A549 (cell line): Measurements from ENCODE around the gene GJA3. TPM values are rescaled to one million over a fixed set of nuclear protein-coding genes. Genes with fewer than 3 reads are reported as not detected.

Experiments
- ATAC-seq, 2 experiments: fragments of 200-7000 bp in 1 of 2; fragments of >200 bp in 1 of 2; cut with Nextera tagmentation in 1 of 2; cut with Tn5 transposase in 1 of 2; 3 replicates each; pipeline versions ENCODE4 v1.8.0 to v1.9.1; 2018 to 2020; ENCODE audit warnings: mild to moderate bottlenecking in 1 of 2, moderate library complexity in 1 of 2
- CTCF ChIA-PET: fragments of 300-600 bp; sonication (Branson Sonifier 250); formaldehyde crosslinking; extraction: SDS; loops from one replicate; lab custom pipeline; 2021; ENCODE audit warnings: antibody characterized with exemption, inconsistent platforms; lab: Yijun Ruan, JAX
- POLR2A ChIA-PET: fragments of 350-600 bp; formaldehyde crosslinking; extraction: SDS; loops from one replicate; lab custom pipeline; 2021; ENCODE audit warnings: antibody characterized with exemption, inconsistent platforms; lab: Yijun Ruan, JAX
- DNase-seq, 2 experiments: peaks; one replicate each; pipeline versions ENCODE4 v3.0.0 to v3.0.0-alpha.2; 2011 to 2016; ENCODE audit warnings: low read depth in 1 of 2, low spot score in 1 of 2
- FAIRE-seq: peaks from 2 replicates; lab custom pipeline; 2011; peaks lifted over from hg19 to GRCh38; lab: Jason Lieb, UNC
- H3K27ac ChIP-seq, 2 experiments: fragments of >200 bp; sonication (Bioruptor Twin); formaldehyde crosslinking; 3 replicates each; pipeline ENCODE4 v1.5.1; 2016 to 2017
- H3K4me1 ChIP-seq: fragments of >200 bp; sonication (Bioruptor Twin); formaldehyde crosslinking; 3 replicates; pipeline ENCODE4 v1.6.1; 2016
- H3K4me2 ChIP-seq: fragments of >200 bp; sonication (Bioruptor Twin); formaldehyde crosslinking; 3 replicates; pipeline ENCODE4 v1.6.1; 2016
- H3K4me3 ChIP-seq: fragments of >200 bp; sonication (Bioruptor Twin); formaldehyde crosslinking; 3 replicates; pipeline ENCODE4 v1.5.1; 2016
- H3K9me3 ChIP-seq: fragments of >200 bp; sonication (Bioruptor Twin); formaldehyde crosslinking; 3 replicates; pipeline ENCODE4 v1.6.1; 2016
- CEBPB ChIP-seq, 2 experiments: fragments of >200 bp in 1 of 2; sonication (Bioruptor Twin) in 1 of 2; formaldehyde crosslinking in 1 of 2; IDR thresholded peaks; 2 replicates each; pipeline ENCODE4 v1.6.1; 2012 to 2016
- EHF ChIP-seq: fragments of 250-450 bp; sonication (Bioruptor Pico); IDR thresholded peaks from 2 replicates; pipeline ENCODE4 v1.5.0; 2020; ENCODE audit warnings: mild to moderate bottlenecking
- EP300 ChIP-seq, 2 experiments: fragments of >200 bp; sonication (Bioruptor Twin); formaldehyde crosslinking; IDR thresholded peaks; 2 replicates in 1 of 2; 3 replicates in 1 of 2; pipeline ENCODE4 v1.6.1; 2016 to 2017
- ESRRA ChIP-seq: fragments of 150-350 bp; IDR thresholded peaks from 2 replicates; pipeline ENCODE4 v1.6.1; 2014; ENCODE audit warnings: mild to moderate bottlenecking, low read length, borderline replicate concordance
- GATA3 ChIP-seq: IDR thresholded peaks from 2 replicates; pipeline ENCODE4 v1.6.1; 2012; ENCODE audit warnings: borderline replicate concordance
- MAFK ChIP-seq: fragments of 450-650 bp; IDR thresholded peaks from 2 replicates; pipeline ENCODE4 v1.6.1; 2014; ENCODE audit not compliant: partially characterized antibody
- RNF2 ChIP-seq: fragments of 200-600 bp; sonication (generic); IDR thresholded peaks from 2 replicates; pipeline ENCODE4 v1.6.1; 2016; ENCODE audit warnings: low read depth, mild to moderate bottlenecking, antibody characterized with exemption, moderate library complexity, borderline replicate concordance
- SMC3 ChIP-seq: fragments of >200 bp; sonication (Bioruptor Twin); formaldehyde crosslinking; IDR thresholded peaks from 3 replicates; pipeline ENCODE4 v1.6.1; 2018; ENCODE audit warnings: inconsistent platforms
- ZC3H11A ChIP-seq: fragments of 450-650 bp; IDR thresholded peaks from 2 replicates; pipeline ENCODE4 v1.6.1; 2014; ENCODE audit warnings: antibody characterized with exemption, mild to moderate bottlenecking
- ZFP36 ChIP-seq: fragments of 450-650 bp; IDR thresholded peaks from 2 replicates; pipeline ENCODE4 v1.6.1; 2014; ENCODE audit warnings: borderline replicate concordance; ENCODE audit not compliant: partially characterized antibody
- ZSCAN20 ChIP-seq: fragments of 250-450 bp; sonication (Bioruptor Pico); IDR thresholded peaks from 2 replicates; pipeline ENCODE4 v1.8.0; 2022; ENCODE audit warnings: mild to moderate bottlenecking, moderate library complexity
- whole genome bisulfite sequencing: methylation state at CpG from one replicate; pipeline ENCODE4 v1.1.6; 2017; ENCODE audit errors: missing lambda C conversion rate; 5-methylcytosine and 5-hydroxymethylcytosine counted together
- polyA plus RNA-seq, 4 experiments: library from polyadenylated mRNA; depleted of rRNA in 3 of 4; stranded (reverse); fragments of >200 nt; fragmentation: RNase III in 1 of 4; extraction: RNeasy Plus Mini Kit Qiagen cat#74134 plus additional on column Dnase treatment in 1 of 4; gene quantifications; 2 replicates in 3 of 4; 3 replicates in 1 of 4; pipeline ENCODE4 v1.2.3, GENCODE V29; 2011 to 2017
- TF ChIP-seq, protein P1 (sequence below): fragments of 250-450 bp; sonication (Bioruptor Pico); IDR thresholded peaks from 2 replicates; pipeline ENCODE4 v1.5.0; 2020; ENCODE audit warnings: low read depth, mild to moderate bottlenecking, moderate library complexity
- TF ChIP-seq, protein P2 (sequence below): fragments of 250-450 bp; sonication (Bioruptor Pico); IDR thresholded peaks from 2 replicates; pipeline ENCODE4 v1.5.0; 2021; ENCODE audit warnings: mild to moderate bottlenecking, moderate library complexity, borderline replicate concordance
- TF ChIP-seq, protein P3 (sequence below): fragments of 200-600 bp; sonication (generic); IDR thresholded peaks from 2 replicates; pipeline ENCODE4 v1.6.1; 2016; ENCODE audit warnings: antibody characterized with exemption, mild to moderate bottlenecking, moderate library complexity
- TF ChIP-seq, protein P4 (sequence below): IDR thresholded peaks from 2 replicates; pipeline ENCODE4 v1.6.1; 2012

The GJA3 gene
- polyA plus RNA-seq, 2 of the 4 experiments (the other 2 are of a cell fraction): 0.06 to 0.19 TPM

DNA sequence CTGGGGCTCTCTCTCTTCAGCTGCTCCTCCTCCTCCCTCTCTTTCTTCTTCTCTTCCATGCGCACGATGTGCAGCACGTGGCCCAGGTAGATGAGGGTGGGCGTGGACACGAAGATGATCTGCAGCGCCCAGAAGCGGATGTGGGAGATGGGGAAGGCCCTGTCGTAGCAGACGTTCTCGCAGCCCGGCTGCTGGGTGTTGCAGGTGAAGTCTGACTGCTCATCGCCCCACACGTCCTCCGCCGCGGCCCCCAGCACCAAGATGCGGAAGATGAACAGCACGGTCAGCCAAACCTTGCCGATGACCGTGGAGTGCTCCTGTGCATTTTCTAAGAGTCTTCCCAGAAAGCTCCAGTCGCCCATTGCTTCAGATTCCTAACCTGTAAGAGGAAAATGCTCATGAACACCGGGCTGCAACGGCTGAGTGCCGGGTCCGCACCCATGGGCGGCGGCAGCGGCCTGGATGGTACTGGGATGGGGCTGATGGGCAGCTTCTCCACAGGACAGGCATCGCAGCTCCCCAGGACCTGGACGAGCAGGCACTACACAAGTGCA is 17.8 kb downstream of the GJA3 start:
- H3K4me3 ChIP-seq: no peak overlapping the region
- no peak for ATAC-seq
- ChIA-PET POLR2A (no interaction called here), CTCF (interaction anchor here (0.7 to 2.3 kb wide), 4 partner anchors 12 to 158 kb away, joined by 3 to 7 read pairs (median 4); no protein-coding TSS in a partner anchor)
- DNase-seq: no peak
- 87% methylated on average over 30 of the region's 30 CpGs for WGBS
- H3K9me3 ChIP-seq: no peaks in the 10 kb centered on the region
- H3K4me2 ChIP-seq: no peak overlapping the region
- no peak overlapping the region for H3K27ac ChIP-seq
- no peaks in the 10 kb centered on the region for H3K4me1 ChIP-seq
- FAIRE-seq: no peak
- TF ChIP-seq MAFK (no peak), ESRRA (no peak), GATA3 (no peak), SMC3 (no peak), ZC3H11A (no peak), EP300 (IDR thresholded peaks at IDR 0.05) (no peak), ZFP36 (no peak), EHF (CRISPR knock-in tag) (no peak), CEBPB (IDR thresholded peaks at IDR 0.05) (no peak)
- TF ChIP-seq, protein P1, sequence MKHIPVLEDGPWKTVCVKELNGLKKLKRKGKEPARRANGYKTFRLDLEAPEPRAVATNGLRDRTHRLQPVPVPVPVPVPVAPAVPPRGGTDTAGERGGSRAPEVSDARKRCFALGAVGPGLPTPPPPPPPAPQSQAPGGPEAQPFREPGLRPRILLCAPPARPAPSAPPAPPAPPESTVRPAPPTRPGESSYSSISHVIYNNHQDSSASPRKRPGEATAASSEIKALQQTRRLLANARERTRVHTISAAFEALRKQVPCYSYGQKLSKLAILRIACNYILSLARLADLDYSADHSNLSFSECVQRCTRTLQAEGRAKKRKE (CRISPR knock-in tag): no peak
- TF ChIP-seq, protein P2, sequence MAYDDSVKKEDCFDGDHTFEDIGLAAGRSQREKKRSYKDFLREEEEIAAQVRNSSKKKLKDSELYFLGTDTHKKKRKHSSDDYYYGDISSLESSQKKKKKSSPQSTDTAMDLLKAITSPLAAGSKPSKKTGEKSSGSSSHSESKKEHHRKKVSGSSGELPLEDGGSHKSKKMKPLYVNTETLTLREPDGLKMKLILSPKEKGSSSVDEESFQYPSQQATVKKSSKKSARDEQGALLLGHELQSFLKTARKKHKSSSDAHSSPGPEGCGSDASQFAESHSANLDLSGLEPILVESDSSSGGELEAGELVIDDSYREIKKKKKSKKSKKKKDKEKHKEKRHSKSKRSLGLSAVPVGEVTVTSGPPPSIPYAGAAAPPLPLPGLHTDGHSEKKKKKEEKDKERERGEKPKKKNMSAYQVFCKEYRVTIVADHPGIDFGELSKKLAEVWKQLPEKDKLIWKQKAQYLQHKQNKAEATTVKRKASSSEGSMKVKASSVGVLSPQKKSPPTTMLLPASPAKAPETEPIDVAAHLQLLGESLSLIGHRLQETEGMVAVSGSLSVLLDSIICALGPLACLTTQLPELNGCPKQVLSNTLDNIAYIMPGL (CRISPR knock-in tag): no peak
- TF ChIP-seq, protein P3, sequence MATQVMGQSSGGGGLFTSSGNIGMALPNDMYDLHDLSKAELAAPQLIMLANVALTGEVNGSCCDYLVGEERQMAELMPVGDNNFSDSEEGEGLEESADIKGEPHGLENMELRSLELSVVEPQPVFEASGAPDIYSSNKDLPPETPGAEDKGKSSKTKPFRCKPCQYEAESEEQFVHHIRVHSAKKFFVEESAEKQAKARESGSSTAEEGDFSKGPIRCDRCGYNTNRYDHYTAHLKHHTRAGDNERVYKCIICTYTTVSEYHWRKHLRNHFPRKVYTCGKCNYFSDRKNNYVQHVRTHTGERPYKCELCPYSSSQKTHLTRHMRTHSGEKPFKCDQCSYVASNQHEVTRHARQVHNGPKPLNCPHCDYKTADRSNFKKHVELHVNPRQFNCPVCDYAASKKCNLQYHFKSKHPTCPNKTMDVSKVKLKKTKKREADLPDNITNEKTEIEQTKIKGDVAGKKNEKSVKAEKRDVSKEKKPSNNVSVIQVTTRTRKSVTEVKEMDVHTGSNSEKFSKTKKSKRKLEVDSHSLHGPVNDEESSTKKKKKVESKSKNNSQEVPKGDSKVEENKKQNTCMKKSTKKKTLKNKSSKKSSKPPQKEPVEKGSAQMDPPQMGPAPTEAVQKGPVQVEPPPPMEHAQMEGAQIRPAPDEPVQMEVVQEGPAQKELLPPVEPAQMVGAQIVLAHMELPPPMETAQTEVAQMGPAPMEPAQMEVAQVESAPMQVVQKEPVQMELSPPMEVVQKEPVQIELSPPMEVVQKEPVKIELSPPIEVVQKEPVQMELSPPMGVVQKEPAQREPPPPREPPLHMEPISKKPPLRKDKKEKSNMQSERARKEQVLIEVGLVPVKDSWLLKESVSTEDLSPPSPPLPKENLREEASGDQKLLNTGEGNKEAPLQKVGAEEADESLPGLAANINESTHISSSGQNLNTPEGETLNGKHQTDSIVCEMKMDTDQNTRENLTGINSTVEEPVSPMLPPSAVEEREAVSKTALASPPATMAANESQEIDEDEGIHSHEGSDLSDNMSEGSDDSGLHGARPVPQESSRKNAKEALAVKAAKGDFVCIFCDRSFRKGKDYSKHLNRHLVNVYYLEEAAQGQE: no peak

DNA sequence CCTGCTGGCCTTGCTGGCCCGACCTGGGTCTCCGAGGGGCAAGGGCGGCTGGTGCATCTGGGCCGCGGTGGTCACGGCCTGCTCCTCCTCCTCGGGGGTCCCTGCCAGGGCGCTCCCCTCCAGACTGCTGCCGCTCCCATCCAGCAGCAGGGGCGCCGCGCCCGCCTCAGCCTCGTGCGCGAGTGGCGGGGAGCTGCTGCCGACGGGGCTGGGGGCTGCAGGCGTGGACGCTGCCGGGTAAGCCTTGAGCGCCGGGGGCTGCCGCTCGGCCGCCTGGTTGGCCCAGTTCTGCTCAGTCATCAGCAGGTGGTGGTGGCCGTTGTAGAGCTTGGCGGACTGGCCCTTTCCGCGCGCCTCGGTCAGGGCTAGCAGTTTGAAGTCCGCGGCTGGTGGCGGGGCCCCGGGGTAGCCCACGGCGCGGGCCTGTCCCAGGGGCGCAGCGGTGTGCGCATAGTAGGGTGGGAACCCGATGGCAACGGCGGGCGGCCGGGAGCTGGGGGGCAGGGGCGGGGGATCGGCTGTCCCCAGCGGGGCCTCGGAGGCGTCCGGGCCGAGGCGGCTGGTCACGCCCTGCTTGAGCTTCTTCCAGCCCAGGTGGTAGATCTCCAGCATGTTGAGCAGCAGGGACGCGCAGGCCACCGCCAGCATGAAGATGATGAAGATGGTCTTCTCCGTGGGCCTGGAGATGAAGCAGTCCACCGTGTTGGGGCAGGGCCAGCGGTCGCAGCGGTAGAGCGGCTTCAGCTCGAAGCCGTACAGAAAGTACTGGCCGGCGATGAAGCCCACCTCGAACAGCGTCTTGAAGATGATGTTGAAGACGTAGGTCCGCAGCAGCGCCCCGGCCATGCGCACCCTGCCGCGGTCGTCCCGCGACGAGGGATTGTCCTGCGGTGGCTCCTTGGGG is 18.6 kb downstream of the GJA3 start:
- ChIA-PET POLR2A (no interaction called here), CTCF (interaction anchor here (1.4 to 2.3 kb wide), 2 partner anchors 15 to 20 kb away, joined by 4 to 7 read pairs; no protein-coding TSS in a partner anchor)
- Histone ChIP-seq H3K4me3 (no peak overlapping the region), H3K4me1 (no peaks in the 10 kb centered on the region), H3K27ac (no peak overlapping the region), H3K9me3 (no peaks in the 10 kb centered on the region), H3K4me2 (no peak overlapping the region)
- FAIRE-seq: no peak
- TF ChIP-seq ZSCAN20 (no peak), GATA3 (no peak), EP300 (IDR thresholded peaks at IDR 0.05) (no peak), RNF2 (no peak)
- TF ChIP-seq, protein P4, sequence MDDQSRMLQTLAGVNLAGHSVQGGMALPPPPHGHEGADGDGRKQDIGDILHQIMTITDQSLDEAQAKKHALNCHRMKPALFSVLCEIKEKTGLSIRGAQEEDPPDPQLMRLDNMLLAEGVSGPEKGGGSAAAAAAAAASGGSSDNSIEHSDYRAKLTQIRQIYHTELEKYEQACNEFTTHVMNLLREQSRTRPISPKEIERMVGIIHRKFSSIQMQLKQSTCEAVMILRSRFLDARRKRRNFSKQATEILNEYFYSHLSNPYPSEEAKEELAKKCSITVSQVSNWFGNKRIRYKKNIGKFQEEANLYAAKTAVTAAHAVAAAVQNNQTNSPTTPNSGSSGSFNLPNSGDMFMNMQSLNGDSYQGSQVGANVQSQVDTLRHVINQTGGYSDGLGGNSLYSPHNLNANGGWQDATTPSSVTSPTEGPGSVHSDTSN: no peak
- TF ChIP-seq, protein P2 (CRISPR knock-in tag): no peak
- no peak for DNase-seq
- no peak for ATAC-seq
- WGBS: 86% methylated on average over 47 of the region's 84 CpGs
